Inflammatory macrophage treated with lipopolysaccharide for 1 hour (primary cell): Measurements from ENCODE around the gene CELF1.
A peak's percentile ranks its signal among the peaks of the same experiment; 100 is the strongest.

Experiments used
- DNase-seq, 2 donors: peaks; one replicate each; pipeline ENCODE4 v3.0.0-alpha.2; 2020 to 2022

The CELF1 gene

DNA sequence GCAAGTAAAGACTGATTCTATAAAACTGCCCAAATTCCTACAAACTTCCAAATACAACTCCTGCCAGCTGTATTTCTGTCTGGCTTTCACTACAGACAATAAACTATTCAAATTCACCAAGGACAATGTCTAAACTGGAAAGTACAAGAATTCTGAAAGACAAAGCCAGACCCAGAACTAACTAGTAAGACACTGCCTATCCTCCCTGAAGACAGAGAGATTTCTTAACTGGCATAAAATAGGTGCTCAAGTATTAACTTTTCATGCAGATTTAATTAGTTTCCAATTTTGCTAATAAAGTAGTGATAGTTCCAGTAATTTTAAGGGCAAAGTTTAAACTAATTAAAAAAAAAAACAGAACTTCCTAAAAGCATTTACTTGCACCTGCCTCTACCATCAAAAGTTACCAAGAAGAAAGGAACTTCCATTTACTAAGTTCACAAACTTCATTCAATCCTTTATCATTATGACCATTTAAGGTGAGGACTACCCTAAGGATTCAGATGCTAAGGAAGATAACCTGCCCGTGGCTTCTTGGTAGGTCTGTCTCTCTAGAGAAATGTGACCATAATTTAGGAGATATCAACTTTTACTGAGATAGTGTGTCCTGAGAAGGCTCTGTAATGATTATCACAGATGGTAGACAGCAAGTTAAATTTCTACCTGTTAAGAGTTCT is 45.2 kb downstream of the CELF1 start:
- no peak for DNase-seq

DNA sequence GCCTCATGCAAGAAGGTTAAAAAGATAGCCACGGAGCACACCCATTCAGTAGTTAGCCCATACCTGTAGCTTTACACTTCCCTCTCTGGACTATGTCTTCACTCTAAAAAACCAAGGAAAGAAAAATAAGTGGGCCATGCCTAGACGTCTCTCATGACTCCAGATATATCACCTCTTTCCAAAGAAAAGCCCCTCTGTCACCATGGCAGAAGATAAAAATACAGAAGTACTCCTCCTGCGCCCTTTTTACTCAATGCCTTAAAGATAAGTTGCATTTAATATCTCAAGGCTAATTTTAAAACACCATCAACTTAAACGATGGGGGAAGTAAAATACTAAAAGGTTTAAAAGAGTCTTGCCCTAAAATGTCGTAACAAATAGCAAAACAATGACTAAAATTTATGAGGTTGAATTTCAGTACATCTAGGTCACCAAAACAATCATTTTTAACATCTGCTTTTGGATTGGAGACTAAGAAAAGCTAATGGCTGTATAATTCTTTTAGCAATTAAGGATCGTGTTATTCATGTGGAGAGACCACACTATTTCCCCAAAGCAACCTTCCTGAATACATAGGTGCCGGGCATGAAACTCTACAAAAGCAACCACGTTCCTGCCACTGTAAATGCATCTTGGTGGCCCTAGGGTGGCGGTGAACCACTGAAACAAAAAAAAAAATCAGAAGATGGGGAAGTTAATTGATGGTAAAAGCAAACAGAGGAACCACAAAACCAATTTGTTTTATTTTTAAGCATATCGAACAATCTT is 46.0 kb downstream of the CELF1 start:
- peak in 1 of 2 donors; percentile 62 for DNase-seq

DNA sequence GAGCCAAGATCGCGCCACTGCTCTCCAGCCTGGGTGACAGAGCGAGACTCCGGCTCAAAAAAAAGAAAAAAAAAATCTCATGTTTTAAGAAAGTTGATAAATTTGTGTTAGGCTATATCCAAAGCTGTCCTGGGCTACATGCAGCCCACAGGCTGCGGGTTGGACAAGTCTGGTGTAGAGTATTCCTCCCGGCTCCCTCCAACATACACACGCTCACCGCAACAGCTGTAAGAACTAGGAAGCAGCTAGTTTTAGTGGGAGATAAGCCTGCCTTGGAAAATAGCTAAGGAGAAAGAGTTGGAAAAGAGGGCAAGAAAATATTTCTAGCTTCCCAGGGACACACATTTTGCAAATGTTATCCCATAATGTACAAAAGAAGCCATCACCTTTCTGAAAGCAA is 46.6 kb downstream of the CELF1 start:
- DNase-seq = no peak

DNA sequence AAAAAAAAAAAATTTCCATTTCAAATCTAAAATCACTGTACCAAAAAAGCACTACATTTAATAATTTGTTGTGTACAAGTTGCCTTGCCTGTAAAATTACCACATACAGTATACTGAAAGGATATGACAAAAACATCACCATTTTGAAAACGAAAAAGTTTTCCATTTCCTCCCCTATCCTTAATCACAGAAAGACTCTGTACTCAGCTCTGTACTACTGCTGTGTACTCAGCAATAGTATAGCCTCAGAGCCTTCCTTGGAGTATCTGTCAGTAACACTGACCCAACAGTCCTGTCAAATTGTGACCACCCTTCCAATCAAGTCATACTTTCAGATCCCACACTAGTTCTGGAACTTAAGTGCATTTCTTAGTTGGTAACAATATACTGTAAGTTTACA is 48.0 kb downstream of the CELF1 start:
- DNase-seq = no peak

DNA sequence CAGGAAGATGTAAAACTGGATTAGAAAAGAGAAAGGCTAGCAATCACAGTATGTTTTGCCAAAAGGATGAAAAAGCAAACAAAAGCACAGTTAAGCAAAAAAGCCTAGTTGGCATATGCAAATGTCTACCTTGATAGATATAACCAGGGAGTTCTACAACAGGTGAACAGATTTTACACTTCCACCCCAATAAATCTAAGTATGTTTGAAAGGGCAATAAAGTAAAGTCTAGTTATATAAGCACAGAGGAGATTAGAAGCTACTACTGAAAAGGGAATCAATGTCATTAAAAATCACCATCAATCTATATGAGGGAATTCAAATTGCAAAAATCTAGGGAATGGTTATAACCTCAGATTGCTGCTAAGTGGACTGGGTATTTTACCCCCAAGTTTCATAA is 49.7 kb downstream of the CELF1 start:
- no peak for DNase-seq

DNA sequence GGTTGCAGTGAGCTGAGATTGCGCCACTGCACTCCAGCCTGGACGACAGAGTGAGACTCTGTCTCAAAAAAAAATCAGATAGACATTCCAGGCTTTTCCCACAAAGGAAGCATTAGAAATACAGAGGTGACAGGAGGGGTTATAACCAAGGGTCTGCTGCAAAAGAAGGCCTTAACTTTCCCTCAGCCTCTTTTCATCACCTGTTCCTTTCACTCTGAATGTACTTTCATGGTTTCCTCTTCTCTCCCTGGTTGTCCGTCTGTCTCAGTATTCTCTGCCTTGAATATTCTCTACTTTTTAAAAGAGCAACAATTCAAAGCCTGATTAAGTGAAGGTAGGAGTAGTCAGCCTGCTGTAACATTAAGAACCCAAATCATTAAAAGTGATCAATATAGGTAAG is 50.2 kb downstream of the CELF1 start:
- DNase-seq = no peak

DNA sequence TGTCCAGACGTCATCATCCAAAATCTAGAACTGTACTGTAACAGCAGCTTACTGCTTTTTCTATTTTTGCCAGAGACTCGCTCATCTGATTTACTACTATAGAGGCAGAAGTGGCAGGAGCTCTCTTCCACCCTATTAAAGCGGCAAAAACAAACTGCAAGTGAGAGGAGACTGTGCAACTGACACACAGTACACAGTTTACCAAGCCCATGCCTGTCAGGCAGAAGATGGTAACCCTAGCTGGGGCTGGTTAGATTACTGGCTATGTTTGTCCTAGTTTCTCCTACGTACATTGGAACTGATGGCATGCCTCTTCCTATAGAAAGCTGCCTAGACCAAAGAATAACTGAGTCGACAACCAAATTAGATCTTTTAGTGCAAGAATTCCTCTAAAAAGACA is 51.8 kb downstream of the CELF1 start:
- DNase-seq = no peak

DNA sequence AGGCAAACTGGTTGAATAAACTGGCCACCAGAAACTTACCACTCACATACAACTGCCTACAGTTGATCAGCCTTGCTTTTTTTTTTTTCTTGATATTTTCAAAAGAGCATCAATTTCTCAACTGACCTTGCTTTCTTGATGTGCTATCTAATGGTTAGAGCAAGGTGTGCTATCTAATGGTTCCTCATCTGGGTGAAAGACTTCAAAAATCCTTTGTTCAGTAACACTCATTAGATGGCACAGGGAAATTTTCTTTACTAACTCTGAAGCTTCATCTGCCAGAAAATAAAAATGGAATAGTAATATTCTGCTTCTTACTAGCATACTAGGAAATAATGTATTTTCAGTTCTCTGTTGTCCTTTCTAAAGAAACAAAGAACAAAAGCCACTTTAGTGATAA is 52.8 kb downstream of the CELF1 start:
- DNase-seq = no peak

DNA sequence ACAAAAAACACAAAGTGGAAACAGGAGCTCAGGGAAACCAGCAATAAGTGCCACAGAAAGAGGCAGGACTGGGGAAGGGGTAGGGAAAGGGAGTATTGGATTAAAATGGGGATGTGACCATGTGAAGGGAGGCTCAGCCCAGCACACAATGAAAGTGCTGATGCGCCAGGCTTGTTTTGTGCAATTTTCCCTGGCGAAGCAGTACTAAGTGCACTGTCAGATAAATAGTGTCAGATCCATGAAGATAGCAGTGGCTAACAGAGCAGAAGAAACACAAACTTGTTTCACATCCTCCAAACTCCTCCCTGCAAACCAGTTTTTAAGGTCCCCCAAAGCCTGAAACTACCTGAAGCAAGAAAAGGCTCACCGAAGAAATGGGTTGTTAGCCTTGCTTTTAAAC is 53.3 kb downstream of the CELF1 start:
- DNase-seq = no peak

DNA sequence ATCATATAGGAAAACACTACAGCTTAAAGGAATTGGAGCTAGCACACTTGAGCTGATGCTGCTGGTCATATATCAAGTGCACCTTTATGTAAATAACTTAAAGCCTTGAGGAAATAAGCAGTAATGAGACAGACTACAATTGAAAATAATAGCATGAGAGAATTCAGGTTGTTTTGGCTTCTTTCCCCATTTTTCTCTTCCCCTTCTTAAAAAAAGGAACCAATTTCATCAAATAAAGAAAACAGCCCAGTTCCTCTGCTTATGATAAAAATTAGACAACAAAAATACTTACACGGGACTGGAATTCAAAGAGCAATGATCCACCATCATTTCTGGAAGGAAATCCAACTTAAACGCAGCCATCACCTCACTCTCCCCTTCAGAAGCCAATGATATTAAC is 53.8 kb downstream of the CELF1 start:
- no peak for DNase-seq

DNA sequence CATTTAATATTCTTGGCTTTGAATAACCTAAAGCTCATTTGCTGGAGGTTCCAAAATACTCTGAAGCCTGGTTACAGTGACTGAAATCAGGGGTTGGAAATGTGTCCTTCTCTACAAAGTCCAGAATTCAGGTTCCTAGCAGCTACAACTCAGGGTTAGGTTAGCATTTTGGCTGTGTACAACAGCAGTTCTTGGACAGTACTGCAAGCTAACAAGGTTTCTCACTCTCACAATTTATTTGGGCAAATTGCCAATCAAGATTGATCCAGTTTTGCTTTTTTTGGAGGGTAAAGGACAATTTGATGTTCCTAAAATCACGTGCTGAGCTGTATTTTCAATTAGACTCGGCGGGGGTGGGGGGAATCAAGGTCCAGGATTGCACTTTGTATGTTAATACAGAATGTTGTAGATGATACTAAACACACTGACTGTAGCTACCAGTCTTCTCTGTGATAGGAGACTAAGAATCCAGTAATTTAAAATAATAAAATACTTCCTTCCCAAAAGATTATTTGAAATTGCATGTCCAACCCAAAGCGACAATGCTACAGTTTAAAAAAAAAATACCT is 54.3 kb downstream of the CELF1 start:
- no peak for DNase-seq

DNA sequence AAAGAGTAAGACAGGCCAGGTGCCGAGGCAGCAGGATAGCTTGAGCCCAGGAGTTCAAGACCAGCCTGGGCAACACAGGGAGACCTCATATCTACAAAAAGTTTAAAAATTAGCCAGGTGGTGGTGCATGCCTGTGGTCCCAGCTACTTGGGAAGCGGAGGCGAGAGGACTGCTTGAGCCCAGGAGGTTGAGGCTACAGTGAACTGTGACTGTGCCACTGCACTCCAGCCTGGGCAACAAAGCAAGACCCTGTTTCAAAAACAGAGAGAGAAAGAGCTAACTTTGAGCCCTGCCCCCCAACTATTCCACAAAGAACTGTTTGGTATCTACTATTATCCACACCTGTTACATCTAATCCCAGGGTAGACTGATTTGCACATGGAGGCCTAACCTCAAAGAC is 54.8 kb downstream of the CELF1 start:
- no peak for DNase-seq

DNA sequence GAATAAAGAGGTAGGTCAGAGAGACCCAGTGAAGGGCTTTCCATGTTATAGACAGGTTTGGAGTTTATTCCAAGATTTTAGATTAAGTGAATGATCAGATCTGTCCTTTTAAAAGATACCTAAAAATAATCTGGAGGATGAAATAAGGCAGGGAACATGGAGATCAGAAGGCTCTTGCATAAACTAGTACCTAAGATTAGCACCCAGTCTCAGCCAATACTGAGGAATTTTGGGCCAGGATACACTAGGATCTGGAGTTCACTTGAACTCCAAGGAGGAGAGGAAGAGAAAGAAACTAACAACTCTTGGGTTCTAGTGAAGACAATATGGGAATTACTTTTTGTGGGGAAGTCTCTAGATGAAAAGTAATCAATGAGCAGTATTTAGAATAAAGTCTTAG is 56.1 kb downstream of the CELF1 start:
- no peak for DNase-seq

DNA sequence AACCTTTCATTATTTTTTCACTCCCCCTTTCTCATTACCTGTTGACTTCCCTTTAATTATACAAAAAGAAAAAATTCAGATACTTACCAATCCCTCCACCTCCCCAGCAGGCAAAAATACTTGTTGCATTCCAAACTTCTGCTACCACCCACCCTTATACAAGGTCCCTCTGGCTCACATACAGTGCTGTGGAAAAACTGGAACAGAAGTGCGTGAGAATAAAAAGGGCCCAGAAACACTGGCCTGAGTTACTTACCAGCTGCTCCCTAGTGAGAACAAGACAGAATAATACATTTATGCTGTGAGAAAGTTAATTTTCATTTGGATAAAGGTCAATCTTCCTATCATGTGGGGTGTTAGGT is 57.1 kb downstream of the CELF1 start:
- no peak for DNase-seq

DNA sequence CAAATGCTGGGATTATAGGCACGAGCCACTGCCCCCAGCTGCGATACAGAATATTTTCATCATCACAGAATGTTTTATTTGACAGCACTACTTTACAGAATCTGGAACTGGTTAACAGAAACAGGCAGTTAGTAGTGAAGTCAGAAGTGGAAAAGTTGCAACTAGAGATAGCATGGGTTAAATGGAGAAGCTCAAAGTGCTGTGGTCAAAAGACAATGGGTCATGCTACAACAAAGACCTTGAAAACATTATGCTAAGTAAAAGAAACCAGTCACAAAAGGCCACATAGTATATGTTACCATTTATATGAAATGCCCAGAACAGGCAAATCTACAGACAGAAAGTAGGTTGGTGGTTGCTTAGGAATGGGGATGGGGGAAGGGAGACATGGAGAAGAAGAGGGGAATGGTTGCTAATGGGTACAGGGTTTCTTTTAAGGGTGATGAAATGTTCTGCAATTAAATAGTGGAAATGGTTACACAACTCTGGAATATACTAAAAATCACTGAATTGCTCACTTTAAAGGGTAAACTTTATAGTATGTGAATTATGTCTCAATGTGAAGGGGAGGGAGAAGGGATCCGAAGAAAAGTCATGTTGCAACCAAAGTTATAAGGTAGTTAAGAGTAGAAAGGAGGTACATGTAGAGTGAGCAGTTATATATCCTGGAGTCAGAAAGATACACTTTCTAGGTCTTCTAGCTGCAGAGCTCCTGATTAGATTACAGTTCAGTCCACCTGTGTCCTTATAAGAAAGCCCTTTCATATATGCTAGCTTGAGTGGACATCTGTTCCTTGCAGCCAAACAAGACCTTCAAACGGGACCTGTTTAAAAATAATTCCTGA is 57.7 kb downstream of the CELF1 start:
- DNase-seq = peak; percentile 88 to 91

DNA sequence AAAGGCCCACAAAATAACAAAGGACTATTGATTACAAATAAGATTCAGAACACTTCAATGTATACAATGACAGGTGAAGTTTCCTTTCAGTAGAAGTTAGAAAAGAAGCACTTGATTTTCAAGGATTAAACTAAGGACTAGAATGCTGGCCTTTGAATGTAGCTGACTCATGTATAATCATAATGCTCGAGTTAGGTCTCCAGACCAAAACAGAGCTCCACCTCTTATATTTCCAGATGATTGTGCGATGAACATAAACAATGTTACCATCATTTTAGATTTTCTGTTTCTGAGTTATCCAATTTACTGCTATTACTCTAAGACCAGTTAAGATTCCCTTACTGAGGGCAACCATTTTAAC is 63.6 kb downstream of the CELF1 start:
- DNase-seq = no peak

DNA sequence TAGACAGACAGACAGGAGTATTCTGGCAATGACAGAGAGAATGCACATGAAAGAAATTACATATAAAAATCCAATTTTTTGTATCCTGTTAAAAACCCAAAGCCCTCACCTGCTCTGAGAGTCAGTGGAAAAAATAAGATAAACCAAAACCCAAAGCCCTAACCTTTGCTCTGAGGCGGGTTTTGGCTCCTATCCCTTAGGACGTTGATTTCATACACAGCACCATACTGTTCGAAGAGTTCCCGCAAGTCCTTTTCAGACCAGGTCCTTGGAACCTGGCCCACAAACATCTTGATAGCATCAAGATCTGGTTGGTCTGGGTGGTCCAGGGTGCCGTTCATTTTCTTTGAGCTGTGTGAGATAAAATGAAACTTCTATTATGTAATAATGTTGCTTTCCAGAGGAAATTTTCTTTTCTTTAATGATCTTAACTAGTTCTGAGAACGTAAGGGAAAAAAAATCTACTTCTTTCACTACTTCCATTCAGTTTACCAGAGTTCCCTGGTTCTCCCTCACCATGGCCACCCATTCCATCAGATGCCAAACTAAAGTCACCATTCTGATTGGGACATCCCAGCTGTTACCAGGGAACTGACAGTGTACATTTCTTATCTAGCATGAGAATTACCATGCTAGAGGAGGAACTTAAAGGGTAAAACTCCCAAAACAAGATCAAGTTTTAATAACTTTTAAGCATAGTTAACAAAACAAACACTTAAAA is 64.1 kb downstream of the CELF1 start:
- DNase-seq = no peak

DNA sequence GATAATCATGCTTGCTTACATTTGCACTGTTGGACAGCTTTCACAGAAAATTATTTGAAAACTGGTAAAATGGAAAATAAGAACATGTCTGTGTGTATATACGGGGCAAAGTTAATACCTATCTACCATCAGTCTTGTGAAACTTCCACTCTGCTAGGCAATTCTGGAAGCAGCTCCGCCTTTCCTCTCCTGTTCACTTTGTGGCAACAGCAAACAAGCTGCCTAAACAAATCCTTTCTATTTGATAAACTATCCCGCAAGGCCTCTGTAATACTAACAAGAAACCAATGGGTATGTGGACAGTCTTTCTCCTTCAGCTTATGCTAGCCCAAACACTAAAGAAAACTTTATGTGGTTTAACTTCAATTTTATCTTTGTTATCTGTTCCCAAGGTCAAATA is 64.8 kb downstream of the CELF1 start:
- DNase-seq = no peak

DNA sequence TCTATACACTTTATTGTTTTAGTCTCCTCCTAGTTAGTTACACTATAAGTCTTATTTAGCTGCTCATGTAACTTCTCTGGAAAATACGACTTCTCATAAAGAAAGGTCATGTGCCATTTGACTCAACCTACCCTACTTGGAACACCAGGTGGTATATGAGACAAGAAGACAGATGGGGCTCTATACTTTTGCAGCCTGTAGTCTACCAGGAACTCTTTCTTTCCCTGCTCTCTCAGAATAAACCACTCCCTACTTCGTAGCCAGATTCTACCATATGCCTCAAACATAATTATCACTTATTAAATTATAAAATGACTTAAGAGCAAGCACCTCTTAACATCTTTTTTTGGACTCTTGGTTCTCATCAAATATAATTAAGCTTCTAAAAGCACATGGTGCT is 65.5 kb downstream of the CELF1 start:
- no peak for DNase-seq

DNA sequence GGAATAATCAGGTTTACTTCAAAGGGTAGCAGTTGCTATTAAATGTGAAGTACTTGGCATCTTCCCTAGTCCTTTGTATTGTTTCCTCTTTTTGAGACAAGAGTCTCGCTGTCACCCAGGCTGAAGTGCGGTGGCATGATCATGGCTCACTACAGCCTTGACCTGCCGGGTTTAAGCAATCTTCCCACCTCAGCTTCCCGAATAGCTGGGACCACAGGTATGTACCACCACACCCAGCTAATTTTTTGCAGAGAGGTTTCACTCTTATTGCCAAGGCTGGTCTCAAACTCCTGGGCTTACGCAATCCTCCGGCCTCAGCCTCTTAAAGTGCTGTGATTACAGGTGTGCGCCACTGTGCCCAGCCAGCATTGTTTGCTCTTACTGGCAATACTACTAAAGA is 67.8 kb downstream of the CELF1 start:
- peak; percentile 23 to 47 for DNase-seq

DNA sequence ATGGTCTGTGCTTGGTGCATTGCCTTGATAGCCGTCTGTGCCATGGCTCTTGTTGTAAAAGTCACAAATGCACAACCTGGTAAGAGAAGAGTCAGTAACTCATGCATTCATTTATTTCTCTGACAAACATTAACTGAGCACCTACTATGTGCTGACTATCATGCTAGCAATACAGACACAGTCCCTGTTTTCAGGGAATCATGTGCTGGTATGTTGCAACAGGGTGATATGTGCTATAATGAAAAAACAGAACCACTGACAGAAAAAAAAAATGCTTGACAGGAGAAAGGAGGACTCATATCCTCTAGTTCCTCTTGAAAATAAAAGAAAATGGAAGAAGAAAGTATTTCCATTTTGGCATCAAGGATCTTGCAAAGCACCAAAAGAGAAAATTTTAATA is 69.5 kb downstream of the CELF1 start:
- DNase-seq = peak; percentile 46 to 58

DNA sequence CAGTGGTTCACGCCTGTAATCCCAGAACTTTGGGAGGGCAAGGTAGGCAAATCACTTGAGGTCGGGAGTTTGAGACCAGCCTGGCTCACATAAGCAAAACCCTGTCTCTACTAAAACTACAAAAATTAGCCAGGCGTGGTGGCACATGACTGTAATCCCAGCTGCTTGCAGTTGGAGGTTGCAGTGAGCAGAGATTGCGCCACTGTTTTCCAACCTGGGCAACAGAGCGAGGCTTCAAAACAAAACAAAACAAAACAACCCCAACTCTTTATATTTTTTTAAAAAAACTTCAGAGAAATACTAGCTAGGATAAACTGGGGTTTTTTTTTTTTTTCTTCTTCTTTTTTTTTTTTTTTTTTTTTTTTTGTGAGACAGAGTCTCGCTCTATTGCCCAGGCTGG is 72.2 kb downstream of the CELF1 start:
- no peak for DNase-seq
